ENCODE results near the gene THEM4.
A peak's percentile ranks its signal among the peaks of the same experiment; 100 is the strongest.
"Not testable (repeated sequence)": the region's sequence is repeated elsewhere in the genome, so short reads cannot be mapped to it uniquely, and the experiment has no call there.

THEM4 gene

DNA sequence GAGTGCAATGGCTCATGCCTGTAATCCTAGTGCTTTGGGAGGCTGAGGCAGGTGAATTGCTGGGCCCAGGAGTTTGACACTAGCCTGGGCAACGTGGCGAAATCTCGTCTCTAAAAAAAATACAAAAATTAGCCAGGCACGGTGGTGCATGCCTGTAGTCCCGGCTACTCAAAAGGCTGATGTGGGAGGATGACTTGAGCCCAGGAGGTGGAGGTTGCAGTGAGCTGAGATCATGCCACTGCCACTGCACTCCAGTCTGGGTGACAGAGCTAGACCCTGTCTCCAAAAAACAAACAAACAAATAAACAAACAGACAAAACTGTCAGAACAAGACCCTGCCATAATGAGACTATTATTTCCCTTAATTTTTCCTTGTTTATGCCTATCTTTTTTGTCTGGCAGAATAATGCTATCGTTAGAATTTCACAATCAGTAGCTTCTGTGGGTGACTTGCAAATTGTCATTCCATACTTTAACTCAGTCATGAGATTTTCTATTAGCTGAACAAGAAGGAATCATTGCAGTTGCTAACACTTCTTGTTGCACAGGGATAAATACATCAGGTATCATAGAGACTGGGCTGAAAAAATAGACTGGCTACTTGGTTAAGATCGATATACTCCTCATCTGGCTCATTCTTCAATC lies 7.5 kb upstream of the THEM4 start:
- no peak for DNase-seq (ENCODE audit: low read depth)
- no peak overlapping the region for H3K4me3 ChIP-seq (replicated peaks; ENCODE audit: low read depth, low read length)
- TF ChIP-seq, protein P1, sequence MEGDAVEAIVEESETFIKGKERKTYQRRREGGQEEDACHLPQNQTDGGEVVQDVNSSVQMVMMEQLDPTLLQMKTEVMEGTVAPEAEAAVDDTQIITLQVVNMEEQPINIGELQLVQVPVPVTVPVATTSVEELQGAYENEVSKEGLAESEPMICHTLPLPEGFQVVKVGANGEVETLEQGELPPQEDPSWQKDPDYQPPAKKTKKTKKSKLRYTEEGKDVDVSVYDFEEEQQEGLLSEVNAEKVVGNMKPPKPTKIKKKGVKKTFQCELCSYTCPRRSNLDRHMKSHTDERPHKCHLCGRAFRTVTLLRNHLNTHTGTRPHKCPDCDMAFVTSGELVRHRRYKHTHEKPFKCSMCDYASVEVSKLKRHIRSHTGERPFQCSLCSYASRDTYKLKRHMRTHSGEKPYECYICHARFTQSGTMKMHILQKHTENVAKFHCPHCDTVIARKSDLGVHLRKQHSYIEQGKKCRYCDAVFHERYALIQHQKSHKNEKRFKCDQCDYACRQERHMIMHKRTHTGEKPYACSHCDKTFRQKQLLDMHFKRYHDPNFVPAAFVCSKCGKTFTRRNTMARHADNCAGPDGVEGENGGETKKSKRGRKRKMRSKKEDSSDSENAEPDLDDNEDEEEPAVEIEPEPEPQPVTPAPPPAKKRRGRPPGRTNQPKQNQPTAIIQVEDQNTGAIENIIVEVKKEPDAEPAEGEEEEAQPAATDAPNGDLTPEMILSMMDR (IDR thresholded peaks at IDR 0.05; ENCODE audit: low read length, missing control alignments), result no peak

GRCh38 chr1:151915061-151915686 lies 5.9 kb upstream of the THEM4 start:
- H3K4me3 ChIP-seq (replicated peaks; ENCODE audit: low read depth, low read length), result no peak overlapping the region
- DNase-seq (ENCODE audit: low read depth), result no peak
- TF ChIP-seq, protein P1 (IDR thresholded peaks at IDR 0.05; ENCODE audit: low read length, missing control alignments), result no peak

GRCh38 chr1:151914076-151914475 lies 4.8 kb upstream of the THEM4 start:
- TF ChIP-seq, protein P1 (IDR thresholded peaks at IDR 0.05; ENCODE audit: low read length, missing control alignments), result no peak
- no peak overlapping the region for H3K4me3 ChIP-seq (replicated peaks; ENCODE audit: low read depth, low read length)
- no peak for DNase-seq (ENCODE audit: low read depth)

- TF ChIP-seq, protein P1 (IDR thresholded peaks at IDR 0.05; ENCODE audit: low read length, missing control alignments), result no peak
- no peak for DNase-seq (ENCODE audit: low read depth)
- no peak overlapping the region for H3K4me3 ChIP-seq (replicated peaks; ENCODE audit: low read depth, low read length)
Measured at GRCh38 chr1:151912973-151913372, 3.7 kb upstream of the THEM4 start.

DNA sequence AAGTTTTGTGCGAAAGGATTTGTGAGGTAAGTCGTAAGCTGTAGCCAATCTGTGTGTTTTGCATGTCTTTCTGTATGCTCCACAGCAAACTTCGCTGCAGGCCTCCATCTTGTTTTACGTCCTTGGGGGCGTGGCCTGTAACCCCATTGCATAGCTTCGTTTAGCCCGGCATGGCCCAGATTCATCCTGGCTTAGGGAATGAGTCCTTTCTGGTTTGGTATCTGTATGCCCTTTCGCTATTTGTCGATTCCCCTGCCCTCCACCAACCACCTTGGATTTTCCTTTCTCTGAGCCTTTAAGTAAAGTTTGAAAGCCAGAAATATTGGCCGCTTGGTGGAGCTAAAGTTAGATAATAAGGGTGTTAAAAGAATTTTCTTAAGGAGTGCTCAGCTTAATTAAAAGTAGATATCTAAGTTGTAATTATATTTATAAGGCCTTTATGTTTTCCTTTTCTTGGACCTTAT lies 1.1 kb downstream of the THEM4 start:
- peak overlapping the region; percentile 89 for H3K4me3 ChIP-seq (replicated peaks; ENCODE audit: low read depth, low read length)
- TF ChIP-seq, protein P1 (IDR thresholded peaks at IDR 0.05; ENCODE audit: low read length, missing control alignments), result peak; percentile 18
- peak; percentile 36 for DNase-seq (ENCODE audit: low read depth)

DNA sequence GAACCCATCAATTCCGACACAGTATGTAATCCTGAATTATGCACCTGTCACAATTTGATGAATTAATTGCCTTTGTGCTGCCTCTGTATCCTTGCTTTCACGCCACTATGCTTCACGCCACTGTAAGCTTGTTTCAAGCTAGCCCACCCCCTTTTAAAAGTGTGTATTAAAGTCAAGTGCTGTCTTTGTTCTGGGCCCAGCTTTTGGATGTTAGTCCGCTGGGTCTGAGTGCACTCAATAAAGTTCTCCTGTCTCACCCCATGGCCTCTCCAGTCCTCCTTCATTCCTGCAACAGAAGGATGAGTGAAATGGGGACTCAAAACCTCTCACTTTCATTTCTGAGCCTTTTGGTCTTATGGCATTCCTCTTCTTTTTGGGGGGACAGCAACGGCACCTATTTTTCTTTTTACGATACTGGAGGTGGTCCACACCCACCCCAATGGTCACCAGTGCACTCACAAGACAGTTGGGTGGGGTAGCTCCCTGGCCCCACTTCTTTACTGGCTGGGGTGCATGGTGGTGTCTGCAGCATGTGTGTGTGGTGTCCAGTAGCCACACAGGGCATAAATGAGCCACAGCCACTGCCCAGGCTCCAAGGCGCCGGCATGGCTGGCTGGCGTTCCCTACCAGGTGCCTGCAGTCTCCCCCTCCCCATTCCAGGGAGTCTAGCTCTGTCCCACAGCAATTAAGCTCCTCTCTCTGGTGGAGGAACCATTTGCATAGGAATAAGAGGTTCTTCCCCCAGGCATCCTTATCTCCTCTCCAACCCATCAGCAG lies 1.8 kb downstream of the THEM4 start:
- no peak overlapping the region for H3K4me3 ChIP-seq (replicated peaks; ENCODE audit: low read depth, low read length)
- TF ChIP-seq, protein P1 (IDR thresholded peaks at IDR 0.05; ENCODE audit: low read length, missing control alignments), result no peak
- no peak for DNase-seq (ENCODE audit: low read depth)

DNA sequence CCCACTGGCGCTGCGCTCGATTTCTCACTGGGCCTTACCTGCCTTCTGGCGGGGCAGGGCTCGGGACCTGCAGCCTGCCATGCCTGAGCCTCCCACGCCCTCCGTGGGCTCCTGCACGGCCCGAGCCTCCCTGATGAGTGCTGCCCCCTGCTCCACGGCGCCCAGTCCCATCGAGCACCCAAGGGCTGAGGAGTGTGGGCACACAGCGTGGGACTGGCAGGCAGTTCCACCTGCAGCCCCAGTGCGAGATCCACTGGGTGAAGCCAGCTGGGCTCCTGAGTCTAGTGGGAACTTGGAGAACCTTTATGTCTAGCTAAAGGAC lies 3.0 kb downstream of the THEM4 start:
- not testable (repeated sequence) for DNase-seq (ENCODE audit: low read depth); H3K4me3 ChIP-seq (replicated peaks; ENCODE audit: low read depth, low read length)

DNA sequence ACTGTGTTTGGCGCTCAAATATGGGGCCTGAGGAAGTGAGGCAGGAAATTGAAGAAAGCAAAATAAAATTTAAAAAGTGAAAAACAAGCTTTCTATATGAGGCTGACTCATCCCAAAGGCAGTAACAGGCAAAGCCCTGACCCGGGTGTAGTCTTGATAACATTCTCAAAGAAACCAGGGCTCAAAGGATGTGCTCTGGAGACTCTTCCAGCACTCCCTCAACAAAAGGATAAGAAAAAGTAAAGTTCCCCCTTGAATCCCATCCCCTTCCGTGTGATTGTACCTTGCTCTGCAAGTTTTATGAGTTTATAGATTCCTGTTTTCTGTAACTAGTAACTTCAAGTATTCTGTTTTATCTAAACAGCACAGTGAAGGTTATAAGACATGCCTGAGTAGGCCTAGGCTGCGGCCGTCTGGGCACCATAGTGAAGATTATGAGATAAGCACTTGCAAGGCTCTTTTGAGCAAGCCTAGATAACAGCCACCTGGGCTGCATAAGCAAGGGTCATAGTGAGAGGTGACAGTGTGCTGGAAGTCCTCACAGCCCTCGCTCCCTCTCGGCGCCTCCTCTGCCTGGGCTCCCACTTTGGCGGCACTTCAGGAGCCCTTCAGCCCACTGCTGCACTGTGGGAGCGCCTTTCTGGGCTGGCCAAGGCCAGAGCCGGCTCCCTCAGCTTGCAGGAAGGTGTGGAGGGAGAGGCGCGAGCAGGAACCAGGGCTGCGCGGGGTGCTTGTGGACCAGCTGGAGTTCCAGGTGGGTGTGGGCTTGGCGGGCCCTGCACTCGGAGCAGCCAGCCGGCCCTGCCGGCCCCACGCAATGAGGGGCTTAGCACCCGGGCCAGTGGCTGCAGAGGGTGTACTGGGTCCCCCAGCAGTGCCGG lies 3.6 kb downstream of the THEM4 start:
- peak; percentile 58 for DNase-seq (ENCODE audit: low read depth)
- H3K4me3 ChIP-seq (replicated peaks; ENCODE audit: low read depth, low read length), result not testable (repeated sequence)

Measured in fibroblast of pulmonary artery (primary cell).